Measurements from ENCODE around the gene DLL4.

Gene DLL4

GRCh38 chr15:40906091-40906990 is 22.8 kb upstream of the DLL4 start:
- TF ChIP-seq CTCF (IDR thresholded peaks at IDR 0.05; ENCODE audit: low read depth, low read length, missing control alignments), result peak; percentile 80
- peak overlapping the region; percentile 33 for H3K4me3 ChIP-seq (replicated peaks; ENCODE audit: low read depth, low read length)
- peak; percentile 92 for DNase-seq (ENCODE audit: extremely low read depth, low read depth)

- H3K4me3 ChIP-seq (replicated peaks; ENCODE audit: low read depth, low read length), result peak overlapping the region; percentile 33
- no peak for DNase-seq (ENCODE audit: extremely low read depth, low read depth)
Observed at GRCh38 chr15:40906991-40907802, 21.9 kb upstream of the DLL4 start.

GRCh38 chr15:40908095-40908494 is 21.0 kb upstream of the DLL4 start:
- TF ChIP-seq CTCF (IDR thresholded peaks at IDR 0.05; ENCODE audit: low read depth, low read length, missing control alignments), result no peak
- H3K4me3 ChIP-seq (replicated peaks; ENCODE audit: low read depth, low read length), result no peak overlapping the region
- DNase-seq (ENCODE audit: extremely low read depth, low read depth), result no peak

More at GRCh38 chr15:40906991-40907802, 21.9 kb upstream of the DLL4 start:
- no peak for TF ChIP-seq CTCF (IDR thresholded peaks at IDR 0.05; ENCODE audit: low read depth, low read length, missing control alignments)

GRCh38 chr15:40909662-40910630 is 19.2 kb upstream of the DLL4 start:
- TF ChIP-seq CTCF (IDR thresholded peaks at IDR 0.05; ENCODE audit: low read depth, low read length, missing control alignments), result no peak
- DNase-seq (ENCODE audit: extremely low read depth, low read depth), result peak; percentile 70
- H3K4me3 ChIP-seq (replicated peaks; ENCODE audit: low read depth, low read length), result no peak overlapping the region

GRCh38 chr15:40911141-40911540 is 18.0 kb upstream of the DLL4 start:
- TF ChIP-seq CTCF (IDR thresholded peaks at IDR 0.05; ENCODE audit: low read depth, low read length, missing control alignments), result no peak
- no peak for DNase-seq (ENCODE audit: extremely low read depth, low read depth)
- no peak overlapping the region for H3K4me3 ChIP-seq (replicated peaks; ENCODE audit: low read depth, low read length)

GRCh38 chr15:40911693-40912092 is 17.4 kb upstream of the DLL4 start:
- no peak for DNase-seq (ENCODE audit: extremely low read depth, low read depth)
- H3K4me3 ChIP-seq (replicated peaks; ENCODE audit: low read depth, low read length), result no peak overlapping the region
- no peak for TF ChIP-seq CTCF (IDR thresholded peaks at IDR 0.05; ENCODE audit: low read depth, low read length, missing control alignments)

Measured in HFF-Myc (cell line).